OCI-LY7 (cell line): Measurements from ENCODE around the gene MUC15. TPM values are rescaled to one million over a fixed set of nuclear protein-coding genes. Genes with fewer than 3 reads are reported as not detected.

Experiments
- Bru-seq: library from RNA; stranded (reverse); fragments of 400-500 nt; gene quantifications from one replicate; lab custom pipeline; 2021; lab: Mats Ljungman, UMichigan
- BruChase-seq, 2 experiments: library from RNA; stranded (reverse); fragments of 400-500 nt; gene quantifications; one replicate each; lab custom pipeline; 2021; lab: Mats Ljungman, UMichigan
- BruUV-seq: library from RNA; stranded (reverse); fragments of 400-500 nt; replicated peaks from 2 replicates; lab custom pipeline; 2021; lab: Mats Ljungman, UMichigan
- CTCF ChIA-PET: fragments of 300-600 bp; sonication (Branson Sonifier 250); formaldehyde crosslinking; loops from one replicate; lab custom pipeline; 2022; ENCODE audit warnings: antibody characterized with exemption; ENCODE audit not compliant: unreplicated experiment; lab: Charles Lee
- POLR2A ChIA-PET: fragments of 300-600 bp; sonication (Branson Sonifier 250); formaldehyde crosslinking; loops from one replicate; lab custom pipeline; 2022; ENCODE audit warnings: antibody characterized with exemption; lab: Charles Lee
- DNase-seq: peaks from one replicate; pipeline ENCODE4 v3.0.0-alpha.2; 2015; ENCODE audit warnings: low spot score
- H2AFZ ChIP-seq: fragments of 200-600 bp; sonication (generic), shearing (Covaris generic); 2 replicates; pipeline ENCODE4 v1.6.1; 2014; ENCODE audit warnings: mild to moderate bottlenecking, antibody characterized with exemption, low read length, moderate library complexity
- H3K27ac ChIP-seq: fragments of 200-600 bp; sonication (generic); 2 replicates; pipeline ENCODE4 v1.5.1; 2014; ENCODE audit warnings: mixed run types, low read depth, mild to moderate bottlenecking, moderate library complexity, low read length, inconsistent platforms; ENCODE audit not compliant: poor library complexity, severe bottlenecking
- H3K36me3 ChIP-seq: fragments of 200-600 bp; sonication (generic); 2 replicates; pipeline ENCODE4 v1.6.1; 2014; ENCODE audit warnings: mild to moderate bottlenecking, antibody characterized with exemption, low read length, moderate library complexity, mixed read lengths; ENCODE audit not compliant: insufficient read depth
- H3K4me1 ChIP-seq: fragments of 200-600 bp; sonication (generic); 2 replicates; pipeline ENCODE4 v1.5.1; 2014; ENCODE audit warnings: mild to moderate bottlenecking, low read length; ENCODE audit not compliant: insufficient read depth, poor library complexity, severe bottlenecking
- H3K4me2 ChIP-seq: fragments of 200-600 bp; sonication (generic); 2 replicates; pipeline ENCODE4 v1.6.1; 2014; ENCODE audit warnings: mild to moderate bottlenecking, low read length
- H3K4me3 ChIP-seq: fragments of 200-600 bp; sonication (generic); 2 replicates; pipeline ENCODE4 v1.5.1; 2014; ENCODE audit warnings: mild to moderate bottlenecking, low read depth, low read length; ENCODE audit not compliant: poor library complexity, severe bottlenecking
- H3K79me2 ChIP-seq: fragments of 200-600 bp; sonication (generic); 2 replicates; pipeline ENCODE4 v1.6.1; 2016; ENCODE audit warnings: low read depth, mild to moderate bottlenecking, low read length, moderate library complexity, mixed read lengths; ENCODE audit not compliant: insufficient read depth
- H3K9me2 ChIP-seq: fragments of 200-600 bp; sonication (generic); 2 replicates; pipeline ENCODE4 v1.6.1; 2016; ENCODE audit warnings: mild to moderate bottlenecking, low read length, mixed read lengths; ENCODE audit not compliant: insufficient read depth
- H3K9me3 ChIP-seq: fragments of 200-600 bp; sonication (generic); 2 replicates; pipeline ENCODE4 v1.6.1; 2014; ENCODE audit warnings: mild to moderate bottlenecking, mixed run types, low read length, mixed read lengths
- H4K20me1 ChIP-seq: fragments of 200-600 bp; sonication (generic); 2 replicates; pipeline ENCODE4 v1.6.1; 2014; ENCODE audit warnings: mild to moderate bottlenecking, antibody characterized with exemption, low read length, moderate library complexity, mixed read lengths; ENCODE audit not compliant: insufficient read depth
- CTCF ChIP-seq: fragments of 200-600 bp; sonication (generic); conservative IDR thresholded peaks from 2 replicates; pipeline ENCODE4 v1.5.1; 2014; ENCODE audit warnings: mild to moderate bottlenecking, antibody characterized with exemption, low read length, moderate library complexity, mixed read lengths
- EZH2phosphoT487 ChIP-seq: fragments of 200-600 bp; sonication (generic); IDR thresholded peaks from 2 replicates; pipeline ENCODE4 v1.6.1; 2018; ENCODE audit warnings: low read depth, borderline replicate concordance, mild to moderate bottlenecking, mixed run types, antibody characterized with exemption, low read length, moderate library complexity, mixed read lengths
- intact Hi-C: fragments of 100-400 bp; cut with micrococcal nuclease; formaldehyde crosslinking; loops from one replicate; pipeline ENCODE4 v1.10.0; 2022; ENCODE audit not compliant: unreplicated experiment
- long read RNA-seq: library from polyadenylated mRNA; stranded (forward); transcript quantifications from one replicate; pipeline ENCODE4 v2.0.0, GENCODE V29; 2022
- total RNA-seq, 2 experiments: library from RNA; depleted of rRNA in 1 of 2; stranded (reverse); fragments of >200 nt in 1 of 2; shearing (Covaris generic) in 1 of 2; gene quantifications; 2 replicates each; pipeline ENCODE4 v1.2.3, GENCODE V29; 2014 to 2022

Gene MUC15
- total RNA-seq (2014; rRNA removed; shearing (Covaris generic)) (not detected in 2 replicates), total RNA-seq (2022) (not detected in 2 replicates), Bru-seq, nascent RNA (not detected), BruChase-seq, experiment 1, labeled RNA remaining after a 6-hour chase (not detected), BruChase-seq, experiment 2, labeled RNA remaining after a 2-hour chase (not detected)
- long read RNA-seq, result 0 reads

DNA sequence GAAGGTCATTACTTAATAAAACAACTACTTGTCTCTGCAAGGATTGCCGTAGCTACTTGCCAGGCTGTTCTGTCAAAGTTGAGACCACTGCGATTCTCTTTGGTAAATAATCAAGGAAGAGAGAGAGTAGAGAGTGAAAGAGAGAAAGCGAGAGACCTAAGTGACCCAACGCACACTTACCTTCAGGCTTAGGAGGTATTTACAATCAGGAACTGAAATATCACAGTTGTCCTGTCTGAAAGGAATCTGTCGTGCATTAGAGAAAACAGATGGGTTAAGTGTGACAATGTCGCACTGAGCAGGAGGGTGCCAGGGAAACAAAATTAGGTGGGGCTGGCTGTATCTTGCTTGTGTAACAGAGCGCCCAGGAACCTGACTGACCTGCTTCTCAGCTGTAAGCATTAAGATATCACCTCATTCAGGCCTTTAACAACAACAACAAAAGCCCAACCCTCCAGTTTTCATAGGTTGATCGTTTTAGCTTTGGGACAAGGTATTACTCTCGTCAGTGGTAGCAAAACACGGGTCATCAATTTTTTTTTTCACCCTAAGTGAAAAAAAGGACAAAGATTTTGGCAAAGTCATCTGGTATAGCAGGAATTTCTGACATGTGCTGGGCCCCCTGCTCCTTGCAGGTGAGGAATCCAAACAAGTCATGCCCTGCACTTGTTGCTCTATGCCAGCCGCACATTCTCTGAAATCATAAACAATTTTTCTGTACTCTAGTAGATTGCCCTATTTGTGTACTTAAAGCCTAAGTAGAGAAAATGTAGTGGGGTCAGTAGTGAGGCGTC, at the start of gene MUC15:
Gene MUC15 (minus strand): TSS at position 403 of the 794 bp plus-strand sequence. CDS start 5,169 bp downstream, outside the sequence.
- no peaks in the 10 kb centered on the region for H3K4me1 ChIP-seq
- H3K36me3 ChIP-seq, result no peaks in the 10 kb centered on the region
- no peak within 1 kb of the TSS for H2AFZ ChIP-seq
- CTCF ChIA-PET, result interaction anchor here (0.6 kb wide), 1 partner anchor 774 kb away, joined by 3 read pairs; no protein-coding TSS in a partner anchor
- no peak within 1 kb of the TSS for H3K27ac ChIP-seq
- H3K4me2 ChIP-seq, result no peak within 1 kb of the TSS
- H3K9me3 ChIP-seq, result no peaks in the 10 kb centered on the region
- no peaks in the 10 kb centered on the region for H4K20me1 ChIP-seq
- H3K79me2 ChIP-seq, result no peaks in the 10 kb centered on the region
- no peak for DNase-seq
- no peaks in the 10 kb centered on the region for H3K9me2 ChIP-seq
- BruUV-seq, result no TSS peak
- POLR2A ChIA-PET, result no interaction called here
- H3K4me3 ChIP-seq, result no peak within 1 kb of the TSS
- intact Hi-C loops, result no loop called here
- no peak for TF ChIP-seq CTCF
- no peak for TF ChIP-seq EZH2phosphoT487

GRCh38 chr11:26621132-26621531, 49.1 kb upstream of the MUC15 start:
- POLR2A ChIA-PET, result no interaction called here
- H2AFZ ChIP-seq, result no peak overlapping the region
- TF ChIP-seq CTCF, result no peak
- no peak for TF ChIP-seq EZH2phosphoT487
- no peaks in the 10 kb centered on the region for H3K36me3 ChIP-seq
- no peaks in the 10 kb centered on the region for H3K79me2 ChIP-seq
- no peaks in the 10 kb centered on the region for H3K9me2 ChIP-seq
- no peaks in the 10 kb centered on the region for H3K4me1 ChIP-seq
- H4K20me1 ChIP-seq, result no peaks in the 10 kb centered on the region
- DNase-seq, result no peak
- no peaks in the 10 kb centered on the region for H3K9me3 ChIP-seq
- H3K27ac ChIP-seq, result no peak overlapping the region
- CTCF ChIA-PET, result no interaction called here
- no peak overlapping the region for H3K4me3 ChIP-seq
- no TSS peak for BruUV-seq
- intact Hi-C loops, result no loop called here
- no peak overlapping the region for H3K4me2 ChIP-seq
